Calu3 (cell line): ENCODE results near the gene TTC12. TPM values are rescaled to one million over a fixed set of nuclear protein-coding genes. Genes with fewer than 3 reads are reported as not detected.

ENCODE experiments used
- BruUV-seq: library from RNA; stranded (reverse); fragments of 400-500 nt; replicated peaks from 2 replicates; lab custom pipeline; 2021; lab: Mats Ljungman, UMichigan
- CTCF ChIA-PET: fragments of 300-600 bp; sonication (Branson Sonifier 250); formaldehyde crosslinking; loops from one replicate; lab custom pipeline; 2022; ENCODE audit warnings: antibody characterized with exemption; lab: Charles Lee
- DNase-seq: peaks from one replicate; pipeline ENCODE4 v3.0.0; 2022
- H3K27ac Mint-ChIP-seq: one replicate; pipeline ENCODE4 v1.8.0; 2022; ENCODE audit warnings: mixed read lengths; ENCODE audit not compliant: unreplicated experiment
- H3K27me3 Mint-ChIP-seq: one replicate; pipeline ENCODE4 v1.8.0; 2022; ENCODE audit warnings: mixed read lengths; ENCODE audit not compliant: unreplicated experiment
- H3K36me3 Mint-ChIP-seq: one replicate; pipeline ENCODE4 v1.8.0; 2022; ENCODE audit warnings: mild to moderate bottlenecking, moderate library complexity, mixed read lengths; ENCODE audit not compliant: insufficient read depth, unreplicated experiment
- H3K4me1 Mint-ChIP-seq: one replicate; pipeline ENCODE4 v1.8.0; 2022; ENCODE audit warnings: mild to moderate bottlenecking, low read depth, mixed read lengths; ENCODE audit not compliant: unreplicated experiment
- H3K4me3 Mint-ChIP-seq: one replicate; pipeline ENCODE4 v1.8.0; 2022; ENCODE audit warnings: mild to moderate bottlenecking, low read depth, moderate library complexity, mixed read lengths; ENCODE audit not compliant: unreplicated experiment
- H3K9me3 Mint-ChIP-seq: one replicate; pipeline ENCODE4 v1.8.0; 2022; ENCODE audit warnings: low read depth, mixed read lengths; ENCODE audit not compliant: unreplicated experiment
- CTCF ChIP-seq: fragments of 200-600 bp; IDR thresholded peaks from one replicate; pipeline ENCODE4 v1.8.0; 2022; ENCODE audit warnings: antibody characterized with exemption; ENCODE audit not compliant: unreplicated experiment
- intact Hi-C: fragments of 100-400 bp; cut with micrococcal nuclease; formaldehyde crosslinking; loops from one replicate; pipeline ENCODE4 v1.10.0; 2022; ENCODE audit not compliant: unreplicated experiment
- total RNA-seq: library from RNA; stranded (reverse); gene quantifications from 2 replicates; pipeline ENCODE4 v1.2.3, GENCODE V29; 2022

The TTC12 gene
- total RNA-seq, 1 experiment from 2014 or later: 15.0 TPM

GRCh38 chr11:113377681-113378412 lies 63.5 kb downstream of the TTC12 start:
- H3K4me3 Mint-ChIP-seq: no peak overlapping the region
- H3K27ac Mint-ChIP-seq: no peak overlapping the region
- no peak for TF ChIP-seq CTCF
- BruUV-seq: no TSS peak
- no peak for DNase-seq
- no peaks in the 10 kb centered on the region for H3K4me1 Mint-ChIP-seq
- CTCF ChIA-PET: no interaction called here
- H3K27me3 Mint-ChIP-seq: no peaks in the 10 kb centered on the region
- intact Hi-C loops: loop anchor here (10.0 kb wide), 1 partner anchor 157 kb away; no protein-coding TSS in a partner anchor
- no peaks in the 10 kb centered on the region for H3K36me3 Mint-ChIP-seq
- no peaks in the 10 kb centered on the region for H3K9me3 Mint-ChIP-seq

- TF ChIP-seq CTCF: no peak
- Mint-ChIP-seq H3K27me3 (no peaks in the 10 kb centered on the region), H3K27ac (no peak overlapping the region), H3K9me3 (no peaks in the 10 kb centered on the region), H3K4me1 (no peaks in the 10 kb centered on the region), H3K36me3 (no peaks in the 10 kb centered on the region), H3K4me3 (no peak overlapping the region)
- no peak for DNase-seq
- intact Hi-C loops: loop anchor here (10.0 kb wide), 1 partner anchor 156 kb away; no protein-coding TSS in a partner anchor
- BruUV-seq: no TSS peak
- CTCF ChIA-PET: no interaction called here
Observed at GRCh38 chr11:113378692-113379091, 64.3 kb downstream of the TTC12 start.

GRCh38 chr11:113382121-113382520 lies 67.7 kb downstream of the TTC12 start:
- no peaks in the 10 kb centered on the region for H3K27me3 Mint-ChIP-seq
- no peak for TF ChIP-seq CTCF
- CTCF ChIA-PET: no interaction called here
- no peaks in the 10 kb centered on the region for H3K9me3 Mint-ChIP-seq
- H3K4me1 Mint-ChIP-seq: no peaks in the 10 kb centered on the region
- no TSS peak for BruUV-seq
- H3K4me3 Mint-ChIP-seq: no peak overlapping the region
- intact Hi-C loops: no loop called here
- no peaks in the 10 kb centered on the region for H3K36me3 Mint-ChIP-seq
- no peak overlapping the region for H3K27ac Mint-ChIP-seq
- no peak for DNase-seq

- CTCF ChIA-PET: no interaction called here
- no TSS peak for BruUV-seq
- H3K4me3 Mint-ChIP-seq: no peak overlapping the region
- no peak overlapping the region for H3K27ac Mint-ChIP-seq
- no peaks in the 10 kb centered on the region for H3K9me3 Mint-ChIP-seq
- H3K27me3 Mint-ChIP-seq: no peaks in the 10 kb centered on the region
- DNase-seq: no peak
- no peak for TF ChIP-seq CTCF
- no peaks in the 10 kb centered on the region for H3K36me3 Mint-ChIP-seq
- intact Hi-C loops: no loop called here
- no peaks in the 10 kb centered on the region for H3K4me1 Mint-ChIP-seq
Observed at GRCh38 chr11:113384551-113384950, 70.2 kb downstream of the TTC12 start.
